Nephron progenitor cell (in vitro differentiated cells): ENCODE results near the gene CDK17.

Experiments used
- DNase-seq: peaks from one replicate; pipeline ENCODE4 v3.0.0; 2021
- H3K27ac Mint-ChIP-seq: 2 replicates; pipeline ENCODE4 v1.8.0; 2021; ENCODE audit warnings: mild to moderate bottlenecking, moderate library complexity, mixed read lengths
- H3K27me3 Mint-ChIP-seq: 2 replicates; pipeline ENCODE4 v1.8.0; 2021; ENCODE audit warnings: mild to moderate bottlenecking, low read depth, mixed read lengths; ENCODE audit not compliant: poor library complexity
- H3K36me3 Mint-ChIP-seq: 2 replicates; pipeline ENCODE4 v1.8.0; 2021; ENCODE audit warnings: low read depth, mixed read lengths
- H3K4me1 Mint-ChIP-seq: 2 replicates; pipeline ENCODE4 v1.8.0; 2021; ENCODE audit warnings: mixed read lengths
- H3K4me3 Mint-ChIP-seq: 2 replicates; pipeline ENCODE4 v1.8.0; 2021; ENCODE audit warnings: mild to moderate bottlenecking, moderate library complexity, mixed read lengths
- H3K9me3 Mint-ChIP-seq: 2 replicates; pipeline ENCODE4 v1.8.0; 2021; ENCODE audit warnings: mild to moderate bottlenecking, moderate library complexity, mixed read lengths
- CTCF ChIP-seq: fragments of 200-600 bp; sonication (generic); IDR thresholded peaks from 2 replicates; pipeline ENCODE4 v1.5.0; 2021; ENCODE audit warnings: antibody characterized with exemption

Gene CDK17

GRCh38 chr12:96378319-96378718 is 21.9 kb downstream of the CDK17 start:
- Mint-ChIP-seq H3K27me3 (no peaks in the 10 kb centered on the region), H3K4me1 (peaks cover 10% of the 10 kb centered on the region), H3K27ac (no peak overlapping the region), H3K36me3 (peaks cover 56% of the 10 kb centered on the region), H3K4me3 (no peak overlapping the region), H3K9me3 (peaks cover 47% of the 10 kb centered on the region)
- DNase-seq = no peak
- TF ChIP-seq CTCF = no peak

- H3K4me3 Mint-ChIP-seq = no peak overlapping the region
- H3K27me3 Mint-ChIP-seq = no peaks in the 10 kb centered on the region
- no peak for DNase-seq
- no peak for TF ChIP-seq CTCF
- peaks cover 42% of the 10 kb centered on the region for H3K36me3 Mint-ChIP-seq
- peaks cover 32% of the 10 kb centered on the region for H3K9me3 Mint-ChIP-seq
- H3K4me1 Mint-ChIP-seq = peaks cover 16% of the 10 kb centered on the region
- no peak overlapping the region for H3K27ac Mint-ChIP-seq
These were observed 23.4 kb downstream of the CDK17 start for GRCh38 chr12:96376865-96377264.

- H3K4me3 Mint-ChIP-seq = no peak overlapping the region
- DNase-seq = no peak
- peaks cover 25% of the 10 kb centered on the region for H3K4me1 Mint-ChIP-seq
- peak overlapping the region; percentile 59 for H3K27ac Mint-ChIP-seq
- H3K36me3 Mint-ChIP-seq = peaks cover 37% of the 10 kb centered on the region
- TF ChIP-seq CTCF = no peak
- no peaks in the 10 kb centered on the region for H3K27me3 Mint-ChIP-seq
- H3K9me3 Mint-ChIP-seq = peaks cover 29% of the 10 kb centered on the region
These were observed 24.2 kb downstream of the CDK17 start for GRCh38 chr12:96375841-96376604.

- Mint-ChIP-seq H3K27me3 (no peaks in the 10 kb centered on the region), H3K27ac (no peak overlapping the region), H3K9me3 (peaks cover 20% of the 10 kb centered on the region), H3K4me3 (no peak overlapping the region), H3K36me3 (peaks cover 29% of the 10 kb centered on the region), H3K4me1 (peaks cover 33% of the 10 kb centered on the region)
- no peak for TF ChIP-seq CTCF
- DNase-seq = no peak
These were observed 25.1 kb downstream of the CDK17 start for GRCh38 chr12:96375170-96375569.

- H3K27ac Mint-ChIP-seq = peak overlapping the region; percentile 67
- peaks cover 54% of the 10 kb centered on the region for H3K4me1 Mint-ChIP-seq
- H3K4me3 Mint-ChIP-seq = no peak overlapping the region
- no peak for DNase-seq
- H3K27me3 Mint-ChIP-seq = no peaks in the 10 kb centered on the region
- no peak for TF ChIP-seq CTCF
- no peaks in the 10 kb centered on the region for H3K9me3 Mint-ChIP-seq
- peaks cover 13% of the 10 kb centered on the region for H3K36me3 Mint-ChIP-seq
These were observed 28.2 kb downstream of the CDK17 start for GRCh38 chr12:96371790-96372699.
